ENCODE data around the gene S100A7A. TPM values are rescaled to one million over a fixed set of nuclear protein-coding genes. Genes with fewer than 3 reads are reported as not detected.

Gene S100A7A
- not detected in 2 replicates for total RNA-seq
- polyA plus RNA-seq, result not detected in 2 replicates

DNA sequence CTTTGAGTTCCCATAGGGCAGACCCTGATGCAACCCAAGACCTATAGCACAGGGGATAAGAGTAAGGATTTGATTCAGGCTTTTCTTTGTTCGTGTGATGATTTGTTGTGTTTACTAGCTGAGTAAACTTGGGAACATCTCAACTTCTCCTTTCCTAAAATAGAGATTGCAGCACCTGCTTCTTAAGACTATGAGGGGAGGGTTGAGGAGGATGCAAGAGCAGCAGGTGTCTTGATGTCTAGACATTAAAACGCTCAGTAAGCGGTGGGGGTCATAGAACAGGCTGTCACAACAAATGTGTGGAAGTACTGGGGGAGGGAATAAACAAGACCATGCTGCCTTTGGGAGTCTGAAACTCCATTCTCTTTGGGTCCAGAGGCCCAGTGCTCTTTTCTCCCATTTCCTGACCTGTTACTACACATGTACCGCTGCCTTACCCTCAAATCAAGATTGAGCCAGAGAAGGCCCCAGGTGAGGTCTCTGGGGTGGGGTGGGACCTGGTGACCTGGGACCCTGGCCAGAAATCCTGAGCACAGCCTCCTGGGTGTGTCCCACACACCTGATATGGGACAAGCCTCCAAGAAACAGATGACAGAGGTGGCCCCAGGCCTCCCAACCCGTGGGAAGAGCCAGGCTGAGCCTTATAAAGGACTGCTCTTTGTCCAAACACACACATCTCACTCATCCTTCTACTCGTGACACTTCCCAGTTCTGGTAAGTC is at the start of gene S100A7A:
Gene S100A7A, plus strand, starts transcription at position 671 of the 721 bp plus-strand sequence. CDS start 1,563 bp downstream, outside the sequence.
- TF ChIP-seq, protein P1, sequence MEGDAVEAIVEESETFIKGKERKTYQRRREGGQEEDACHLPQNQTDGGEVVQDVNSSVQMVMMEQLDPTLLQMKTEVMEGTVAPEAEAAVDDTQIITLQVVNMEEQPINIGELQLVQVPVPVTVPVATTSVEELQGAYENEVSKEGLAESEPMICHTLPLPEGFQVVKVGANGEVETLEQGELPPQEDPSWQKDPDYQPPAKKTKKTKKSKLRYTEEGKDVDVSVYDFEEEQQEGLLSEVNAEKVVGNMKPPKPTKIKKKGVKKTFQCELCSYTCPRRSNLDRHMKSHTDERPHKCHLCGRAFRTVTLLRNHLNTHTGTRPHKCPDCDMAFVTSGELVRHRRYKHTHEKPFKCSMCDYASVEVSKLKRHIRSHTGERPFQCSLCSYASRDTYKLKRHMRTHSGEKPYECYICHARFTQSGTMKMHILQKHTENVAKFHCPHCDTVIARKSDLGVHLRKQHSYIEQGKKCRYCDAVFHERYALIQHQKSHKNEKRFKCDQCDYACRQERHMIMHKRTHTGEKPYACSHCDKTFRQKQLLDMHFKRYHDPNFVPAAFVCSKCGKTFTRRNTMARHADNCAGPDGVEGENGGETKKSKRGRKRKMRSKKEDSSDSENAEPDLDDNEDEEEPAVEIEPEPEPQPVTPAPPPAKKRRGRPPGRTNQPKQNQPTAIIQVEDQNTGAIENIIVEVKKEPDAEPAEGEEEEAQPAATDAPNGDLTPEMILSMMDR (IDR thresholded peaks at IDR 0.05; ENCODE audit: low read depth, low read length), result no peak
- Histone ChIP-seq H3K36me3 (no peaks in the 10 kb centered on the region), H3K4me1 (ENCODE audit: low read depth) (no peaks in the 10 kb centered on the region), H3K27me3 (no peaks in the 10 kb centered on the region), H3K9me3 (ENCODE audit: low read depth) (no peaks in the 10 kb centered on the region), H3K27ac (no peak within 1 kb of the TSS), H3K4me3 (no peak within 1 kb of the TSS)
- no peak for DNase-seq (ENCODE audit: low read depth in 1 of 2, low spot score in 1 of 2)

DNA sequence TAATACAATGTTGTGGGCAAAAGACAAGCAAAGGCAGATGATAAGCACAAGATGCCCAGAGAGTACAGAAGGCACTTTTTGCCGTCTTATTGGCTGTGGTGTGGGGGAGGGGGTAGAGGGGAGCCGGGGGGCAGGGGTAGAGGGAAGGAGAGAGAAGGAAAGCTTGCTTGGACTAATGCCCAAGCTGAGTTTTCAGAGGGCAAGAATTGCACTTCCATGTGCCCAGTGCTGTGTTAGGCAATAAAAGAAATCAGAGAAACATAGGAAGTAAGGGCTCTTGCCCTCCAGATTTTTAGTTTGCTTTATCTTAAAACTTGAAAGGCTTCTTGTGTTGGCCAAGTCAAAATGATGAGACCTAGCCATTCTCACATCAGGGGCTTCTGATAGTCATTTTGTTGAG is 49.2 kb upstream of the S100A7A start:
- Histone ChIP-seq H3K4me1 (ENCODE audit: low read depth) (peaks cover 23% of the 10 kb centered on the region), H3K36me3 (no peaks in the 10 kb centered on the region), H3K27ac (no peak overlapping the region), H3K4me3 (no peak overlapping the region), H3K27me3 (no peaks in the 10 kb centered on the region), H3K9me3 (ENCODE audit: low read depth) (no peaks in the 10 kb centered on the region)
- TF ChIP-seq, protein P1 (IDR thresholded peaks at IDR 0.05; ENCODE audit: low read depth, low read length), result no peak
- no peak for DNase-seq (ENCODE audit: low read depth in 1 of 2, low spot score in 1 of 2)

DNA sequence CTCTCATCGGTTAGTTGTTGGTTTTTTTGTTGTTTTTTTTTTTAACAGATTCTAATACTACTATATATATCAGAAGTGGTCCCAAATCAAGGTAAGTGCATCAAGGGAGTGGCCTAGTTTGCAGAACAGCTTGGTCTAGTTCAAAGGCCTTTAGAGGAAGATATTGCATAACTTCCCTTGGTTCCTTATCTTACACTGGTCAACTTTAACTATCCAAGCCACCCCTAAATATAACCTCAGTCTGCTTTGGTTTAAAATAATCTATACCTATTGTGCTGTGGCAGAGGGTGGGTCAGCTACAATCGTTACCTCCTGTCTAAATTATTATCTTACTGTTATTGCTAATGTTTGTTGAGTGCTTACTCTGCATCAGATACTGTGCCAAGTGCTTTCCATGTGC is 47.8 kb upstream of the S100A7A start:
- no peak for DNase-seq (ENCODE audit: low read depth in 1 of 2, low spot score in 1 of 2)
- TF ChIP-seq, protein P1 (IDR thresholded peaks at IDR 0.05; ENCODE audit: low read depth, low read length), result no peak
- H3K36me3 ChIP-seq, result no peaks in the 10 kb centered on the region
- peaks cover 14% of the 10 kb centered on the region for H3K4me1 ChIP-seq (ENCODE audit: low read depth)
- H3K27me3 ChIP-seq, result no peaks in the 10 kb centered on the region
- H3K4me3 ChIP-seq, result no peak overlapping the region
- no peak overlapping the region for H3K27ac ChIP-seq
- no peaks in the 10 kb centered on the region for H3K9me3 ChIP-seq (ENCODE audit: low read depth)

DNA sequence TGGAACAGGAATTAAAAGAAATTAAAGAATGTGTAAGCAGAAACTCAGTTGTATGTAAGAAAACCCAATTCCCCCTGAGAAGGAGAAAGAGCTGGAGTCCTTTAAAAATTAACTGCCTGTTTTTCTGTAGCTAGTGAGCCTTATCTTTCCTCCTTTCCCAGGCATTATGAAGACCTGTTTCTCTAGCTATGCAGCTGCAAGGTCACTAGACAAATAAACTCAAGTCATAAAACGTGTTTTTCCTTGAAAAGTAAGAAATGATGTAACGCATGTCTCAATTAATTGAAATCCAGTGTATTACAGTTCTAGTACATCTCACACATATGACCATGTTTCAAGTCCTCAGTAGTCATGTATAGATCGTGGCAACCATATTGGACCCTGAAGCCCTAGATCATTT is 46.2 kb upstream of the S100A7A start:
- Histone ChIP-seq H3K4me3 (no peak overlapping the region), H3K27me3 (no peaks in the 10 kb centered on the region), H3K36me3 (no peaks in the 10 kb centered on the region), H3K27ac (no peak overlapping the region), H3K4me1 (ENCODE audit: low read depth) (peaks cover 12% of the 10 kb centered on the region), H3K9me3 (ENCODE audit: low read depth) (no peaks in the 10 kb centered on the region)
- DNase-seq (ENCODE audit: low read depth in 1 of 2, low spot score in 1 of 2), result no peak
- TF ChIP-seq, protein P1 (IDR thresholded peaks at IDR 0.05; ENCODE audit: low read depth, low read length), result no peak

DNA sequence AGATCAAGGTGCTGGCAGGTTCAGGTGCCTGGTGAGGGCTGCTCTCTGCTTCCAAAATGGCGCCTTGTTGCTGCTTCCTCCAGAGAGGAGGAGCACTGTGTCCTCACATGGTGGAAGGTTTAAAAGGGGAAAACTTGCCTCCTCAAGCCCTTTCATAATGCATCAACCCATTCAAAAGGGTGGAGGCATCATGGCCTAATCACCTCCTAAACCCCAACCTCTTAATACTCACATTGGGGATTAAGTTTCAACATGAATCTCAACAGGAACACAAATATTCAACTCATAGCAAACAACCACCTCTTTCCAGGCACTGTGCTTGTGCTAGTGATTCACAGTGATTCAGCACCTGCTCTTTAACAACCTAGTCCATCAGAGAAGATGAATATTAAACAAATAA is 45.1 kb upstream of the S100A7A start:
- H3K4me1 ChIP-seq (ENCODE audit: low read depth), result peaks cover 6% of the 10 kb centered on the region
- TF ChIP-seq, protein P1 (IDR thresholded peaks at IDR 0.05; ENCODE audit: low read depth, low read length), result no peak
- H3K36me3 ChIP-seq, result no peaks in the 10 kb centered on the region
- no peak for DNase-seq (ENCODE audit: low read depth in 1 of 2, low spot score in 1 of 2)
- H3K4me3 ChIP-seq, result no peak overlapping the region
- no peaks in the 10 kb centered on the region for H3K9me3 ChIP-seq (ENCODE audit: low read depth)
- H3K27ac ChIP-seq, result no peak overlapping the region
- H3K27me3 ChIP-seq, result peaks cover 2% of the 10 kb centered on the region
